HK-2 (cell line): ENCODE results near the gene RAP1A.

Experiments used
- DNase-seq: peaks from one replicate; pipeline ENCODE4 v3.0.0-alpha.2; 2018; ENCODE audit not compliant: unreplicated experiment

RAP1A gene

DNA sequence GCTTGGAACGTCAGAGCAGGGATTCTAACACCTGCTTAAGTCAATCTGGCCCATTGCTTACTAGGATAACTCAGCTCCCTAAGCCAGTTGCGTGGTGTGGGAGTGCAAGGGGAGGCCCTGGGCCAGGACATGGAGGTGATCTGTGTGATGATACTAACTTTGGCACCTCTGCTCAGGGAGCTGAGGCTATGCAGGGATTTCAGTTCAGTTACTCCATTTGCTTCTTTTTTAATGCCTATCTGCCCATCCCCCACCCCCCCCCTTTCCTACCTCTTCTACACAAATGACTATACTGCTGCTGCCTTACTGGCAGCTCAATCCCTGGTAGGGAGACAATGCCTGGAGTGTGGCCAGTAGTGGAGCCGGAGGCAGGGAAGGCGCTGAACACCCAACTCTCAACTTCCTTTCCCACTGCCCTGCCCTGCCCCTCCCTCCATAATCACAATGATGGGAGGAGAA is 100.1 kb downstream of the RAP1A start:
- no peak for DNase-seq

DNA sequence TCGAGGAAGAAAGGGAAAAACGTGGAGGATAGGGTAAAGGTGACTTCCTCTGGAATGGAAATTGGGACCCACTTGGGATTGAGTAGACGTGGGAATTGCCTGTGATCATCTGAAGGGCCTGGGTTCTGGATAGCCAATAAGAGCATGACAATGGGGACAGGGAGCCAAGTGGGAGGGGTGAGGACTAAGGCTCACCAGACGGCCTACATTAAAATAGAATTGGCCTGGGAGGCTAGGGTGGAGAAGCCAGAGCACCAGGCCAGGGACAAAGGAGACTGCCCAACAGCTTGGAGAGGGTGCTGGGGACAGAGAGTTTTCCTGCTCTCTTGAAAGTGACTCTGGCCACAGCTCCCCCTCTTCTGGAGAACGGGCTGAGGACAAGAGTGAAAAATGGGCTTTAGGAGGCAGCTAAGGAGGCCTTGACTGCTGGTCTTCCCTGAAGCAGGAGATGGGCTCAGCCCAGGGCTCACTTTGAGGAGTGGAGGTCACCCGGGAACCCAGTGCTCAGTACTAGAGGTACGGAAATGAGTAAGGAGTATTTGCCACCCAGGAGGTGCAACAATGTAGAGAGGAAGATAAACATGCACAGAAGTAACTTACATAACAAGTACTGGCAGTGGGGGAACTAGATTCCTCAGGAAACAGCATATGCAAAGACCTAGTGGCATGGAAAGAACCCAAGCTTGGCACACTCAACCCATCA is 100.8 kb downstream of the RAP1A start:
- no peak for DNase-seq

DNA sequence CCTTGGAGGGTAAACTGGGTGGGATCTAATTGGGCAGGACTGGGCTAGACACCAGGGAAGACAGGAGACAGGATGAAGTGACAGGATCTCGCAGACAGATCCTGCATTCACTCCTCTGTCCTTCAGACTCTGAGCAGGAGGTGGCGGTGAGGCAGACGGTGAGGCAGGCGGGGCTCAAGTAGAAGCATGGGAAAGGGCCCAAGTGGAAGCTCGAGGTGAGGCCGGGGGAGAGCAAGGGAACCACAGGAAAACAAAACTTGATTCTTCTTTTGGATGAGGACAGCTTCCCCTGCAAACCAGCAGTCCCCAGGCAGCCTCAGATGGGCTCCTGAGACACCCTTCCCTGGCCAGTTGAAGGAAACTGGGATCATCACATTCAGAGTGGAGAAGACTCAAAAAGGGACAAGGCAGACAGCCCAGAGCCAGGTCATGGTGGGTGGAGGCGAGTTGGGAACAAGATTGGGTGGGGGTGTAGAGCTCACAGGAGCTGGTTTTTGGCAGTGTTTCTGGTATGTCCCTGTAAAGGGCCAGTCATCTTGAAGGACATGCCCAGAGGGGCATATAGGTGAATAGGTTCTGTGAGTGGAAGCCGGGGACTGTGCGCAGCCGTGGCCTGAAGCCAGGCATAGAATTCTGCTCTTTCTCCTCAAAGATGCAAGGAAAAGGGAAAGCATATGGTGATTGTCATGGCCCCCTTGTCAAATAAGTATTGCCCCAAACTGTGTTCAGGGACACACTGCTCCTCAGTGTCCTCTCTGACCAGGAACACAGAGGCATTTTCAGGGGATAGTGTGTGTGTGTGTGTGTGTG is 101.6 kb downstream of the RAP1A start:
- DNase-seq = no peak

DNA sequence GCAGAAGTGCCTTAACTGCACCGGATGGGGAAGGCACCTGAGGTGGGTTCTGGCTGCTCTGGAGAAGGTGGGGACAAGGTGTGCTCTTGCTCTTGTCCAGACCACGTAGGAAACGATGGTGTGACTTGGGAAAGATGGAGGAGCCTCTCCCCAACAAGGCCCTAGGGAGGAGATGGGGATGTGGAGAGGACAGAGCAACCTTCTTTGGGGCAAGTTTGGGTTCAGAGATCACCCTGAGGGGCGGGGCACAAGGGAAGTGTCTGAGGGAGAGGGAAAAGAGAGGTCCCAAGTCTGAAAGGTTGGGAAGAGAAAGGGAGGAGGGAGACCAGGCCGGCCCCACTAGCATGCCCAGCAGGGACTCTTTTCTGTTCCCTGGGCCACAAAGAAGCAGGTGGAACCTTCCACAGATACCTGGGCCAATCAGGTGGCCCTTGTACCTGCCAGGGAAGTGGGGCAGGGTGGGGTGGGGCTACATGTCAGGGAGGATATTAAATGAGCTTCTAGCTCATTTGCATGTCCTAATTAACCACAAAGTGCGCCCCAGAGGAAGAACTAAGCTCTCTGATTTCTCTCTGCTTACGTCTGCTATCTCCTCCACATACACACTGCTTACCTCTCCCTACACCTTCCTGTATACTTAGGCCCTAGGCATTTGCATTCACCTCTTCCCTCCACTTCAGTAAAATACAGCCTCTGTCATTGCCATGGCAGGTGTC is 103.7 kb downstream of the RAP1A start:
- DNase-seq = no peak

DNA sequence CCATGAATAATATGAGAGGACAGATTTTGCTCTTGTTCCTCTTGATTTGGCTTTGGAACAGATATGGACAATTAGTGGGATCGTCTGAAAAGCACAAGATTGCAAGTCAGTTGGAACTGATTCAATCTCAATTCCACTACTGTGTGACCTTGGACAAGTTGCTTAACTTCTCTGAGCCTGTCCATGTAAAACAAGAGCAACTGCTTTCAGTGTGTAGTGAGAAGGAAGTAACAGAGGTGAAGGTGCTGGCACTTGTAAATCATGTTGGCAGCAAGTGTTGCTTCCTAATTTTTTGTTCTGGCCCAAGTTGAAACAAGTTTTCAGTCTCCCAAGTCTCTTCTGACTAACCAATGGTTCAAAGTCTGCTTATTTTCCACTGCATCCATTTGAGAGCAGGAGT is 104.3 kb downstream of the RAP1A start:
- no peak for DNase-seq

DNA sequence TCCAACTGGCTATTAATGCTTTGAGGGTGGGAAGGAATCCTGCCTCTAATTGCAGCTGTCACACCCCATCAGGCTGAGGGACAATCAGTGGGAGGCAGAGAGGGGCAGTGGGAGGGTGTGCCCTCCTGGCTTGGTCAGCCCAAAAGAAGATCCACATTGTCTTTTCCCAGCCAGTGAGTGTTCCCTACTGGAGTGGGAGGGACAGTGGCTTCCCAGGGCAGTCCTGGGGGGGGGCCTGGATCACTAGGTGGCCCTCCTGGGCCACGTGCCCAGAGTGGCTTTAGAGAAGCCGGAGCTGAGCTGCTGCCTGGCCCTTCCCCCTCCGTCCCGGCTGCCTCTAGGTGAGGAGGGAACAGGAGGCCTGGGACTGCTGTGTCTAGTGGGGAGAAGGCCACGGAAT is 105.6 kb downstream of the RAP1A start:
- no peak for DNase-seq

DNA sequence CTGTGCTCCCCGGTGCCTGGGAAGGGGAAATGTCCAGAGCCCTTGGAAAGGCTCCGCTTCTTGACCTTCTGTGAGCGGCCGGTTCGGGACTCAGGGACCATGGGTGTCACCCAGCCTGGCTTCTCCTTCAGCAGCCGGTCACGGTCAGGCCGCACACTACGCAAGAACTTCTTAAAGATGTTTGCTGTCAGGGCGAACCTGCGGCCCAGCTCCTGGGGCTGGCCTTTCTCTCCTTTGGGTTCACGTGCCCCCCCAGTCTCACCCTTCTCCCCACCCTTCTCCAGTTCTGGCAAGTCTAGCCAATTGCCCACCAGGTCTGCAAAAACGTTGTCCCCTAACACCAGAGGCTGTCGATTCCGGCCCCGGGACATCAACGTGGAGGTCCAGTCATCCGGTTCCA is 107.5 kb downstream of the RAP1A start:
- no peak for DNase-seq

DNA sequence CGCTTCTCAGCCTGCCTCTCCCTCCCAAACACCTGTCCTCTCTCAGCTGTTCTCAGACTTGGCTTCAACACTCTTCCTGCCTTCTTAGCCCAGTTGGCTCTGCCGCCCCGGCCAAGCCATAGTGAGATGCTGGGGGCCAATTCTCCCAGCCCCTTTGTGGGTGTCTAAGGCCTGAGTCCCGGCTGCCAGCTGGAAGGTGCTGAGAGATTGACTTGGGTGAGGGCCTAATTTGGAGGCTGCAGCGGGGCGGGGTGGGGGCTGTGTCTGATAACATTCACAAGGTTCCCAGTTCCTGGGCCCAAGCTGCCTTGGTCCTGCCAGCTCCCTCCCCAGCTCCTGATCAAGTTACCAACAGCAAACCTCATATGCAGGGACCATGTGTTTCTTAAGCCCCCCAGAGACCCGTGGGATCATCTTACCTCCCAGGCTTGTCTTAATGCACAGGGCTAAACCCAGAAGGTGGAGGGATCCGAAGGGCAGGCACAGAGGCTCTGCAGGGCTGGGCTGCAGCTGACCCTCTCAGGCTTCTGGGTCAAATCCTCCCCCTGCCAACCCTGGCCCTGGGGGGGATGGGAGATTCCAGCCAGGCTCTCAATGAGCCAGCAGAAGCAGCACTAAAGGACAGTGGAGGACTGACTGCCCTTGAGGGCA is 109.8 kb downstream of the RAP1A start:
- DNase-seq = no peak

DNA sequence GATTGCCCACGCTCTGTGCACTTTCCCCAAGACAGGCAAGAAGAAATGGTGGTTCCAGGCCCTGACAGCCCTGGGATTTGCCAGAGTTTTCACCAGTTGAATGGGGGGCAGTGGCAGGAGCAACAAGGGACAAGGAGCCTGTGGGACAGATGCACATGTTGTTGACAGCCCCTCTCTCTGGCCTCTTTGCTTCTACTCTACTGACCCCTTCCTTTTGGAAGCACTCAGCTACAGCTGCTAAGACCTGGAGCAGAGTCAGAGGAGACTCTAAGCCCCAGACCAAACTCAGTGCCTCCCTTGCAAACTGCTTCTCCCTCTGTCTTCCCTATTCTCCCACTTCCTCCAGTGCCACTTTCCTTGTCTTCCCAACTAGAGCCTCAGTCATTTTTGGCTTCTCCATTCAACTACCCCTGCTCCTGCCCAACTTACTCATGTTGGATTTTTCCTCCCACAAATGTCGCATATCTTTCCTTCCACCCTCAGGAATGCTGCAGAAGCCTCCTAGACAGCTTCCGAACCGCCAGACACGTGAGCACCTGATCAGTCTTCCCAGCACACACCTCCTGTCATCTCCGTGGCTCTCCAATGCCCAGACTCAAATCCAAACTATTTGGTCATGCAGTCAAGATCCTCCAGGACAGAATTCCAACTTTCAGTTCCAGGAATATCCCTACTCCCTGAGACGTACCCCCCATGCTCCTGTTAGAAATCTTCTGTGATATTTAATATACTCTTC is 110.5 kb downstream of the RAP1A start:
- no peak for DNase-seq

DNA sequence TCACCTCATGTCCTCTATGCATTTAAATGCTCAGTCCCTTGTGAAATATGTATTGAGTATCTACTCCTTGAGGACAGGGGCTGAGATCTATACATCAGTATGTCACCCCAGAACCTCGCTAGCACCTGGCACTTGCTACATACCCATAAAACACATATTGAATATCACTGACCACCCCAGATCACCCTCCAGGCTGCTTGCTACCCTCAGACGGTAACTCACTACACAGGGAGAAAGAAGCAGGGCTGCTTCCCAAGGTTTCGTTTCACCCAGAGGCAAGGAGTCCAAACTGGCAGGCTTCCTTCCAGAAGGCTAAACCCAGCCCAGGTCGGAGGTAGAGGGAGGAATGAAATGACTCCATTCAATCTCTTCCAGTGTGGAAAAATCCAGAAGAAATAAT is 111.1 kb downstream of the RAP1A start:
- DNase-seq = no peak

DNA sequence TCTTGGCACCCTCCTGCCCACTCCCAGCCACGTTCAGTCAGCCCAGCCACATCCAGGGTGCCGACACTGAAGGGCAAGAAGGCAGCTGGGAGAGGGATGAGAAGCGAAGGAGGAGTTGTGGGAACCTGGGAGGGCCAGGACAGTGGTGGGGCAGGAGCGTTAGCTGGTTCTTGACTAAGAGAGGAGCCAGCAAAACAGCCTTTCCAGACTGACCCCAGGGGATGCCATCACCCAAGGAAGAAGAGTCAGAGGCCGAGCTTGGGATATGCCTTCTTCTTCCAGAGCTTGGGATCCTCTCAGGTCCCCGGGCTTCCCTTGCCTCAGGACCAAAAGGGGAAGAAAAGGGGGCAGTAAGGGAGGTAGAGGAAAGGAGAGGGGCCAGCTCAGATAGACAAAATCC is 112.4 kb downstream of the RAP1A start:
- no peak for DNase-seq

DNA sequence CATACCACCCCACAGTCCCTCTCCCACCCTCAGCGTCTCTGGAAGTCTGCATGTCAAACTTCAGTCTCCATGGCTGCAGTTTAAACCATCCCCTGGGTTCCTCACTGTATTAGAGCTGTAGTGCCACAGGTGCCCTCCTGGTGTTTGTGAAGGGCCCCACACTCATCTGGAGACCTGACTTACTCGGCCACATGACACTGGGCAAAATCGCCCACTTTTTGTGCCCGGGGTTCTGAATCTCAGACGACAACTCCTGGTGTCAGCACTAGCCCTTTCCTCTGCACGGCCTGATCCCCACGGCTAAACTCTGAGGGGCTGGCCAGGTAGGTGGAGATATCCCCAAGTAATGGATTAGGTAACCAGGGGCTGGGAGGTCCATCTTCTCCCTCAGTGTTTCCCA is 113.1 kb downstream of the RAP1A start:
- no peak for DNase-seq

DNA sequence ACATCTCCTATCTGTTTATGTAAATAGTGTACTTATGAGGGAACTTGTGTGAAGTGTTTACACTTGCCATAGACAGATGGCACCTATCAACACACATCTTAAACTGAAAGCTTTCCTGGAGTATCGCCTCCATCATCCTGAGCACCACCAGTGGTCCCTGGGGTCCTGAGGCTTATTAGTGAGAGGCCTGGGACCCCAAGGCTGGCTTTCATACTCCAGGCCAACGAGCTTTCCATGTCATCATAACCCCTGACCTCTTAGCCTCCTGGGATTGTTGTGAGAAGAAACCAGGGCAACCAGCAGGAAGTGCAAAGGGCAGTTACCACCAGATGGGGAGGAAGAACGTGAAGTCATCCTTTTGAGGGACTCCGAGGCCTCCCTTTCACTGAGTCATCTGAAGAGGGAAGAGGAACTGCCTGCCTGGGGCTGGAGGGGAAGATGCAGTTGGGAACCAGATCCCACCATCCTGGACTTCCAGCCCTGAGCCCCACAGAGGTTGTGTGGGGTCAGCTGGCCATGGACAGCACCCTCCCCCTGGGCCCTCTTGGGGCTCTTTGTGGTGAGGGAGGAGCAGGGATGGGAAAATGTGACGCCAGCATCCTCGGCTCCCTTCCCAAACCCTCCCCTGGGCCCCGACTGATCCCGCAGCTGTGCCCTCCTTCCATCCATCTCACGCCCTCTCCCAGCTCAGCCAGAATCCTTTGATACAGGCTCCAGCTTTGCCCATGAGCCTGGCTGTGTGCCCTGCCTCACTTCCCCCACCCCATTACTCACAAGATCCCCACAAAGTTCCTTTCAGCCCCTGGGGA is 113.8 kb downstream of the RAP1A start:
- DNase-seq = peak; percentile 32

DNA sequence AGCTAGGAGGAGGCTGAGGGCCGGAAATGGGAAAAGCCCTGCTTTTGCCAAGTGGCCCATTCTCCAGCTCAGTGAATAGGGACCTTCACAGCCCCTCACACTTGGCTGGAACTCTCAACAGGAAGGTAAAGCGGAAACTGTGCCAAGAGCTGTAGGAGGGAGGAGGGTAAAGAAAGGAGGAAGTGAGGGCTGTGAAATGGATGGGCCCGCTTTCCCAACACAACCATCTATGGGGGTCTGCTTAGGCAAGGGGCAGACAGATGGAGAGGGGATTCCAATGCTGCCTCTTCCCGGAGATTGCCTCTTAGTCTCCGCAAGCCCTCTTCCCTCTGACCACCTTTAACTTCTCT is 114.4 kb downstream of the RAP1A start:
- no peak for DNase-seq

DNA sequence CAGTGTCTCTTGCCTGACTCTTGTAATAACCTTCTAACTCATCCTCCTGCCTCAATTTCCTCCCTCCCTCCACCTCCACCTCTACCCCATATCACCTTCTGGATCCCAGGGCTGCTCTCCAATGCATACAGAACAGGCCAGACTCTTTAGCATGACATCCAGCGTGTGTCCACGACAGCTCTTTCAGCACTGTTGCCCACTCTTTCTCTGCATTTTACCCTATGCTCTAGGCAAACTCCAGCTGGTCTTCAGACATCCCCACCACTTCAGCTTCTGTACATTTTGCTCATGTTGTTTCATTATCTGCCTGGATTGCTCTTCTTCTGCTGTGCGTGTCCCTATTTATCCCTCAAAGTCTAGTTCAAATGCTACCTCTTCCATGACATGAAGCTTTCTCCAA is 114.8 kb downstream of the RAP1A start:
- no peak for DNase-seq

DNA sequence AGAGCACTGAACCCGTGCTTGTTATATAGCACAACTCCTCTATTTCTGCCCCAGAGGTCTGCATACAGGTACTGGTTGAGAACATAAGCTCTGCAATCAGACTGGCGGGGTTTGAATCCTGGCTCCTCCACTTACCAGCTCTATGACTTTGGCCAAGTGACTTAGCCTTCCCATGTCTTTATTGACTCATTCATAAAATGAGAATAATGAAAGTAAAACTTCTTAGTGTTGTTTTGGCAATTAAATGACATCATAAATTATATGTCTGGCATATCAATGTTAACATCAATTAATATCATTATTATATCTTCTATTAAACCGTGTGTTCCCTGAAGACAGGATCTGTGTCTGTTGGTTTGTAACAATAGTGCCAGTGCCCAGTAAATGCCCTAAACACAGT is 115.3 kb downstream of the RAP1A start:
- DNase-seq = no peak

DNA sequence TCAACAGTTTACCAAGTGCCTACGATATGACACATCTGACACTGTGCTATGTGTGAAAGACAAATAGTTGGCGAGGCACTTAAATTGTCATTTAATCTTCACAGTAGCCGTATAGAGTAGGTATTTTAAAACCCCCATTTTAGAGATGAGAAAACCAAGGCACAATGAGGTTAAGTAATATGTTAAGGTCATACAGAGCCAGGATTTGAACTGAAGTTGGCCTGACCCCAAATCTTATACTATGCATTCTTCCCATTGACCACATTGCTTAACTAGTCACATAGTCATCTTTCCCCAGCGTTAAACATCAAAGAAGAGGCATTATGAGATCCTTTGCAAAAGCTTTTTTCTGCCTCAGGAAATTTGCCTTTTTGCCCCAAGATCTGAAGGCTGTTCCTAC is 115.7 kb downstream of the RAP1A start:
- DNase-seq = no peak

DNA sequence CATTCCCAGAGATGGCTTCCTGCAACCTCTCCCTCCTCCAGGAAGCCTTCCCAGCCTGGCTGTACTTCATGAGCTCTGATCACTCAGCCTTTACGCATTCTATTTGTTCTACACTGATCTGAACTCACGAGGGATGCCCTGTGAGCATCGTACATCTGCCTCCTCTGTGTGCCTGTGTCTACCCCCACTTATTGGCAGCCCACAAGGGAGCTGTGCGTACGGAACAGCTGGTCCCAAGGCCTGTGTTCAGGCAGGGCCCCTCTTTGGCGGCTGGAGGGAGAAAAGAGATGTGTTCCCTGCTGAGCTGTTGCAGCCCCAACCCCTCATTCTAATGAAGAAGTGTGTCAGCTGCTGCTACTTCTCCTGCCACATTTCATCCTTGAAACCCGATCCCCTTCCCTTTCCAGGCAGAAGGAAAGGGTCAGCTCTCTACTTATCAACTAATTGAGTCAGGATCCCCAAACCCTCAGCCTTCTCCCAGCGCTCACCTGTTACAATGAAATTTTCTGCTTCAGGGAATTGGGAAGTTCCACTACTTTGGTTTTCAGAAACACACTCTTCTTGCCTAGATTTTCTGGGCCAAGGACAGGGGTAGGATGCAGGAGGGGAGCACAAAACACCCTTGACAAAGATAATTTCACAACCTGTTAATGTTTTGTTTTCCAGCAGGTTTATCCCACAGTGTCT is 116.4 kb downstream of the RAP1A start:
- DNase-seq = no peak

DNA sequence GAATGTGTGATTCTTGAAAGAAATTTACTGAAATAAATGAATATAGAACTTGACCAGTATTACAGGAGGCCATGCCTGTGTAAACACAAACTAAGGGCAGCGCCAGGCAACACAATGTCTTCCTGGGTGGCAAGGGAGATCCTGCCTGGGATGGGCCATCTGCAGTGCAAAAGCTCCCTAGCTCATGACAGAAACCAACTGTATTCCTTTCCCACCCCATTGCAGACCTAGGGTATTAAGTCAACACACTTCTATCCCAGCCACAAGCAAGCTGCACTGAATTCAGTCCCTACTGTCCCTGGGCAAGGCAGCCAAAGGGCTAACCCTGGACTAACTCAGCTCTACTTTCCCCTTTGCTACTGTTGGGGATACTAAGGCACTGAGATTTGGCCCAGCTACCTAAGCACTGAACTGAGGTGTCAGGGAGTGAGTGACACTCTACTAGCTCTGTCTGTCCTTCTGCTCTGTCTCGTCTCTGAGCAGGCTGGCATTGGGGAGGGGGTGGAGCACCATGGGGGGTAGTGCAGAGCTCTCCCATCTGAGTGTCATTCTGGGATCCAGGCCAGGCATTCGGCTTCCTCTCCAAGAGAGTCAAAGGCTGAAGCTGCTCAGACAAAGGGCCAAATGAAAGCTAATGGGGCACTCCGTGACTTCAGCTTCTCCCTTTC is 117.1 kb downstream of the RAP1A start:
- no peak for DNase-seq
